Inflammatory macrophage treated with lipopolysaccharide for 1 hour (primary cell): ENCODE results near the gene PPP4C.

ENCODE experiments used
- DNase-seq, 2 donors: peaks; one replicate each; pipeline ENCODE4 v3.0.0-alpha.2; 2020 to 2022

Gene PPP4C

GRCh38 chr16:30060346-30060745, 15.4 kb upstream of the PPP4C start:
- DNase-seq: no peak

DNA sequence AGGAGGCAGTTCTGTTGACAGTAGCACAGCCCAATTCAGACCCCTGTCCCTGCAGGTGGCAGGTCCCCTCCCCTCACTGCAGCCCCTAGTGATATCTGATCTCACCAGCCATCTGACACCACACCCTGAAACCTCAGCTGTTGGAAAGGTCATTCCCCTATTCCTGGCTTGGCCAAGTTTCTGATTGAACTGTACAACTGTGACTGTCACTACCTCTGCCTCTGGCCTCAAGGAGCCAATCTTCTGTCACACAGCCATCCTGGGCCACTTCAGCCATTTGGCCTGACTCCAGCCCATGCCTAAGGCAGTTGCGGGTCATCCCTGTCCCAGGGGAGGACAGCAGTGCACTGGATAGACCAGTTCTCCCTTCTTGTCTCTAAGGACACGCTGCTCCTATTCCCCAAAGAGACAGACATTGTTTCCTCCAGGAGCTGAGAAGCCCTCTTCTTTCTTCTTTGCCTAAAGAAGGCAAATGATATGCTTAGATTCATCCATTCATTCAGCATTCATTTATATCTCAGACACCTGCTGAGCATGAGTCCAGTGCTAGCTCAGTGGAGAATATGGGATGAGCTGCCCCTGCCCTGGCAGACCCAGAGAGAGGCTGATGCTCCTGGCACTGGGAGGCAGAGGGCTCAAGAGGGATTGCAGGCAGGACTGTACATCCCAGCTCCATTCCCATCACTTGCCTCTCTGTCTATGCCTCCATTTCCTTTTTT, 14.8 kb upstream of the PPP4C start:
- DNase-seq: no peak

- DNase-seq: no peak
Measured at GRCh38 chr16:30063278-30063892, 12.4 kb upstream of the PPP4C start.

DNA sequence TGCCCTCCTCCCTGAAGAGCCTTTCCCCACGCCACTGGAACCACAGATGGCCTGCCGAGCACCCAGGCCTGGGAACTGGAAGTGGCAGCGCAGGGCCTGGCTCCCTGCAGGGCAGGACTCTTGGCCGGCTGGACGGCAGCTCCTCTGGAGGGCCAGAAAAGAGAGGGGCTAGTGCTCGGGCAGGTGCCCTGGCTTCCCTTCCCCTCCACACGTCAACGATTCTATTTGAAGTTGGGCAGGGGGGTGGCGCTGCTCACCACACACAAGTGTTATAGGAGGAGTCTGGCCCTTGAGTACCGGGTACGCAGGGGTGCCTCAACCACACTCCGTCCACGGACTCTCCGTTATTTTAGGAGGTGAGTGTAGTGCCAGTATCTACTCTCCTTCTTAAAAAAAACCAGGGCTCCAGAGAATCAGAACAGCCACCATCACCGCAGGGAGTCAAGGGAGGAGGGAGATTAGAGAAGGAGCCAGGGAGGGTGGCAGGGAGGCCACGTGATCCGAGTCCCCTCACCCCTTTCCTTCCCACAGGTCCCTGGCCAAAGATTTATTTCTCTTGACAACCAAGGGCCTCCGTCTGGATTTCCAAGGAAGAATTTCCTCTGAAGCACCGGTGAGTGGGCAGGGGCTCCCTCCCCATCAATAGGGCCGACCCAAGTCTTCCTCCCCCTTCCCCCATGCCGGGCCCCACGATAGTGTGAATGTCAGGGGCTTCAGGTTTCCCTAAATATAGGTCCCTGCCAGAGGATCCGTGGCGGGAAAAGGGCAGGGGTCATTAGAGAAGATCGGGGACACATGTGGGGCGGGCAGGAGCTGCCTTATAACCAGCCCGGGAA, 11.7 kb upstream of the PPP4C start:
- peak in 1 of 2 donors; percentile 22 for DNase-seq

DNA sequence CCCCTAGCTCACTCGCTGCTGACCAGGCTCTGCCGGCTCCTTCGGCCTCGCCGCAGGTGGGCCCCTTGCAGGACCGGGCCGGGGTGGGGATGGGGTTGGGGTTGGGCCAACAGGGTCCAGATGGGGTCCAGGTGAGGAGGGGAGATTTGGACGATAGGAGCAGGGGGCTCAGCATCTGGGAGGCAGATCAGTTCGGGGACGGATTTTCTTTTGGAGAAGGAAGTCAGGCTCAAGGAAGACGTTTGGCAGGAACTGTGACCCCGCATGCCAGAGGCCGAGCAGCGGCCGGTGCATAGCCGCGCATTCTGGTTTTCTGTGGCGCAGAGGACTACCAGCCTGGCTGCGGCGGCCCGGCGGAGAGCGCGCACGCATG, 11.1 kb upstream of the PPP4C start:
- no peak for DNase-seq

DNA sequence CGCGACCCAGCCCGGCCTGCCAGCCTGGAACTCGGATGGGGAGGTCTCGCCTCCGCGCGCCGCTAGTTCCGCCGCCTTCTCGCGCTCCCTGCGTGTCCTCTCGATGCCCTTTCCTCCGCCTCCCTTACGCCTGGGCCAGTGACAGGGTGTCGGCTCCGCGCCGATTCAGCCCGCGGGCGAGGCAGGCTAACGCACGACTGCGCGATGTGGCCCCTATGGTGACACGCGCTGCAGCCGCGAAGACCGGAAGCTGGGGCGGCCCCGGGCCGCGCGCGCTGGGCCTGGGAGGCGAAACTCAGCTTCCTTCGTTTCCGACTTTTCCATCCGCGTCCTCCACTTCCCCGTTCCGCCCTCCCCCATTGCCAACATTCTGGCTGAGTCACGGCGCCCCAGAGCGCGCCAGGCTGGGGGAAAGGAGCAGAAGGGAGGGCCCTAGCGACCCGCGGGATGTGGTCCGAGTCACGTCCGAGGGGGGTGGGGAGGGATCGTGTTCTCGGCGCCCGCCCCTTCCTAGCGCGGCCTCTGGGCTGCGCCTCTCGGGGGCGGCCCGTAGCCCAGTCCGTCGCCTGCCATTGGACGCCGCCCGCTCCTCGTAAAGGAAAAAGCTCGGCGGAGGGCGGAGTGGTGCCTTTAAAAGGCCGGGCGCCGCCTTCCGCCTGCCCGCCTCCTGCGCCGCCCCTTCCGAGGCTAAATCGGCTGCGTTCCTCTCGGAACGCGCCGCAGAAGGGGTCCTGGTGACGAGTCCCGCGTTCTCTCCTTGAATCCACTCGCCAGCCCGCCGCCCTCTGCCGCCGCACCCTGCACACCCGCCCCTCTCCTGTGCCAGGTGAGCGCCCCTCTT, 10.5 kb upstream of the PPP4C start, which contains the start of gene ALDOA:
Gene ALDOA, plus strand, starts transcription at position 659 of the 841 bp plus-strand sequence. CDS start 1,138 bp downstream, outside the sequence.
- peak; percentile 97 for DNase-seq

GRCh38 chr16:30065943-30066760, 9.6 kb upstream of the PPP4C start:
- DNase-seq: peak; percentile 55 to 62

DNA sequence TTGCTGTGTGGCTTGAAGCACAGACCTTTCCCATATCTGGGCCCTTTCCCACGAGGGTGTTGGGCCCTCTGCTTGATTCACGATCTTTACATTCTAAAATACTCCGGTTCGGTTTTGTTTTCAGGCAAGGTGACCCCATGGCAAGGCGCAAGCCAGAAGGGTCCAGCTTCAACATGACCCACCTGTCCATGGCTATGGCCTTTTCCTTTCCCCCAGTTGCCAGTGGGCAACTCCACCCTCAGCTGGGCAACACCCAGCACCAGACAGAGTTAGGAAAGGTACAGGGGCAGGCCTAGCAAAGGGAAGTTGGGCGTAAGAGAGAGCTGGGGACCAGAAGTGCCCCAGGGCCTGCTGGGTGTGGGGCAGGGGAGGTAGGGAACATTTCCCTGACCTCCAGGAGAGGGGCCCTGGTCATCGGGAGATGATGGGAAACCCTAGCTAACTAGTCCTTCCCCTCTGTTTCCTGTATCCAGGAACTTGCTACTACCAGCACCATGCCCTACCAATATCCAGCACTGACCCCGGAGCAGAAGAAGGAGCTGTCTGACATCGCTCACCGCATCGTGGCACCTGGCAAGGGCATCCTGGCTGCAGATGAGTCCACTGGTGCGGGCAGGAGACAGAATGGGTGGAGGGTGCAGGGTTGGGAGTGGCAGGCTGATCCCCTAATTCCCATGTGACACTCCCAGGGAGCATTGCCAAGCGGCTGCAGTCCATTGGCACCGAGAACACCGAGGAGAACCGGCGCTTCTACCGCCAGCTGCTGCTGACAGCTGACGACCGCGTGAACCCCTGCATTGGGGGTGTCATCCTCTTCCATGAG, 8.8 kb upstream of the PPP4C start:
- DNase-seq: peak; percentile 46 to 63

DNA sequence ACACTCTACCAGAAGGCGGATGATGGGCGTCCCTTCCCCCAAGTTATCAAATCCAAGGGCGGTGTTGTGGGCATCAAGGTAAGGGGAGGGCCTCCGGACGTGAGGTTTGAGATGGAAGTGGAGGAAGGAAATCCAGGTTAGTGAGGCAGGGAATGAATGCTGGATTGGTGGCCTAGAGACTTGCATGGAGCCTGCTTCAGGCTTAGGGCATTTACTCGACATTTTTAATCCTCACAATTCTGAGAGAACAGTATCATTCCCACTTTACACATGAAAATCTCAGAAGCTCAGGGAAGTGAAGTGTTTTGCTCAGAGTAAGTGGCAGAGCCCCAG, 8.2 kb upstream of the PPP4C start:
- DNase-seq: no peak

- DNase-seq: no peak
Measured at GRCh38 chr16:30068333-30068732, 7.5 kb upstream of the PPP4C start.

- DNase-seq: peak; percentile 9 to 52
Measured at GRCh38 chr16:30068750-30069610, 6.8 kb upstream of the PPP4C start.

DNA sequence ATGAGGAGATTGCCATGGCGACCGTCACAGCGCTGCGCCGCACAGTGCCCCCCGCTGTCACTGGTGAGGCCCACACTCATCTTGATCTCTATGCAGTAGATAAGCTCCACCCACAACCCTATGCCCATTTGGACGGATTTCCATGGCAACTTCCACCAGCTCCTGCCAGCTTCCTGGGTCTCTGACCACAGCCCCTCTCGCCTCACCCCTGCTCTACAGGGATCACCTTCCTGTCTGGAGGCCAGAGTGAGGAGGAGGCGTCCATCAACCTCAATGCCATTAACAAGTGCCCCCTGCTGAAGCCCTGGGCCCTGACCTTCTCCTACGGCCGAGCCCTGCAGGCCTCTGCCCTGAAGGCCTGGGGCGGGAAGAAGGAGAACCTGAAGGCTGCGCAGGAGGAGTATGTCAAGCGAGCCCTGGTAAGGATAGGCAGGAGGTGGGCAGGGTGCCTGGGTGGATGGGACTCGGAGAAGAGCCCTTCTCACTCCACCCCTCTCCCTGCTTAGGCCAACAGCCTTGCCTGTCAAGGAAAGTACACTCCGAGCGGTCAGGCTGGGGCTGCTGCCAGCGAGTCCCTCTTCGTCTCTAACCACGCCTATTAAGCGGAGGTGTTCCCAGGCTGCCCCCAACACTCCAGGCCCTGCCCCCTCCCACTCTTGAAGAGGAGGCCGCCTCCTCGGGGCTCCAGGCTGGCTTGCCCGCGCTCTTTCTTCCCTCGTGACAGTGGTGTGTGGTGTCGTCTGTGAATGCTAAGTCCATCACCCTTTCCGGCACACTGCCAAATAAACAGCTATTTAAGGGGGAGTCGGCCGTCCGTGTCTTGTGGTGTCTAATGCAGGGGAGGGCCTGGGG, 6.0 kb upstream of the PPP4C start:
- DNase-seq: no peak

DNA sequence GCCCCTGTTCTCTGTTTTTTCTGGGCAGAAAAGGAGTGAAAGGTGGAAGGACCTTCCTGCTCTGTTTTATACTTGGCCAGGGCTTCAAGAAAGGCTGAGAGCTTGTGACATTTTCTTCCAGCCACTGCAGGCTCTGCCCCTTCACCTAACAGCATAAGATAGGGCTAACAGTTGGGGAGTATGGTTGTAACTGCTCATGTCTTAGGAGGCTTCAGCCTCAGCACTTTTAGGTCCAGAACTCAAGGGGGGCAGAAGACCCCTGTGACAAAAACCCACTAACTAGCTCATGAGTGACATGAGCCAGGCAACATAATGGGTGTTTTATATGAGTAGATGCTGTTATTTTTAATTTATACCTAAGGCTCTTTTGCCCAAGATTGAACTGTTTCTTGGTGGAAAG, 5.3 kb upstream of the PPP4C start:
- DNase-seq: no peak

- DNase-seq: no peak
Measured at GRCh38 chr16:30076276-30076791, 540 bp downstream of the PPP4C start.

DNA sequence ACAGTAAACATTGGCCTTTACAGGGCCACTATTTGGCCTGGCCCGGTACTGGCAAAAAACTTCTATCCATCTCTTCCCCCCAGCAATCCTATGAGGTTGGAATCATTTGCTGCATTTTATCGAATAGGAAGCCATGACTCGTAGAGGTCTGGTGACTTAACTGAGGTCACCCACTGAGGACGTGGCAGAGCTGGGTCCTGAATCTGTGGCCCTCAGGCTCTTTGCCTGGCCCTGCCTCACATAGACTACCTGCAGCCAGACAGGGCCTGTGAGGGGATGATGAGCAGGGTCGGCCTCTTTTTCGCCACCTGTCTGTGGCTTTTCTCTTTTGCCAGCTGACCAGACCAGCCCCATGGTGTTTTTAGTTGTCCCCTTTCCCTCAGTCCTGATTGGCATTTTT, 1.9 kb downstream of the PPP4C start:
- DNase-seq: no peak

DNA sequence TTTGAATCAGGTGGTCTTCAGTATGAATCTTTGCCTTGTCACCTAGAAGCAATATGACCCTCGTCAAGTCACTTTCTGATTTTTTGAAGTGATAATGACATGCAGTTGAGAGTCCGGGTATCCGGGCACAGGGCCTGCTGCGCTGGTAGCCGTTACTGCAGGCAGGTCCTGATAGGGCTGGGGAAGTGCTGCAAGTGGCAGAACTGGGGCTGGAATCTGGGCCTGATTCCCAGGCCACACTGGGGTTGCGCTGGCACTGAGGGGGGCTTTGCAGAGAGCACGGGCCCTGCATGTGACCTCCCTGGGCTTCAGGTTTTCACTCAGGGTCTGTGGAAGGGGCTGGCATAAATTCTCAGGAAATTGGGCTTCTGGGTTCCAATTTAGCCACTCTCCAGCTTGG, 3.0 kb downstream of the PPP4C start:
- no peak for DNase-seq

DNA sequence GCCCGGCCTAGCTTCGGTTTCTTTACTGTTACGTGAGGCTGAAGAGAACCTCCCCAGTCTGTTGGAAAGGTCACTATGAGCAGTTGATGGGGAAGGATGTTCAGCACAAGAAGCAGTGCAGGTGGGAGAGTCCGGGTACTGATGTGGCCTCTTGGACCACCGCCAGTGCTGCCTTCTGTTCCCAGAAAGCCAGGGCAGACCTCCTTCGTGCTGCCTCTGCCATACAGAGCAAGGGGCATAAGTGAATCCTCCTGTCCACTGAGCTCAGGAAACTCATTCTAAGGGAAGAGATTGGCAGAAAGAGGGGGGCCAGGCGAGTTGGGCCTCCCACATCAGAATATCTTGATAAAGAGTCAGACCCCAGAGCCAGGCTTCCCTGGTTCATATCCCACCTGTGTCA, 3.7 kb downstream of the PPP4C start:
- DNase-seq: no peak

GRCh38 chr16:30082545-30083090, 6.8 kb downstream of the PPP4C start:
- DNase-seq: no peak
